ENCODE results near the gene NEURL1B.

The NEURL1B gene

DNA sequence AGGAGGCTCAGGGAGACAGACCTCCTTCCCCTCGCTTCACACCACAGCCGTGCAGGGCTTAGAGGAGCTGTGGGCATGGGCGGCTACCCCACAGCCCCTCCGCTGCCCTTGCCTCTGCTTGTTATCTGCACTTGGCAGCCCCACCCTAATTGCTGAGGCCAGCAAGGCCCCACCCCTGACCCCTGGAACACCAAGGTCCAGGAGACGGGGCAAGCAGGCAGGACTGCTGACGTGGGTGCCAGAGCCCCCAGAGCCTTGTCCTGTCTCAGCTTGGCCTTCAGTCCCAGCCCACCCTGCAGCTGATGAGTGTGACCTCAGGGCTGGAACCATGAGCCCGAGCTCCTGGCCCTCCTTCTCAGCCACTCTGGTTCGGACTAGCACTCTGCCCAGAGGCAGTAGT is 29.1 kb upstream of the NEURL1B start:
- no peak for DNase-seq

DNA sequence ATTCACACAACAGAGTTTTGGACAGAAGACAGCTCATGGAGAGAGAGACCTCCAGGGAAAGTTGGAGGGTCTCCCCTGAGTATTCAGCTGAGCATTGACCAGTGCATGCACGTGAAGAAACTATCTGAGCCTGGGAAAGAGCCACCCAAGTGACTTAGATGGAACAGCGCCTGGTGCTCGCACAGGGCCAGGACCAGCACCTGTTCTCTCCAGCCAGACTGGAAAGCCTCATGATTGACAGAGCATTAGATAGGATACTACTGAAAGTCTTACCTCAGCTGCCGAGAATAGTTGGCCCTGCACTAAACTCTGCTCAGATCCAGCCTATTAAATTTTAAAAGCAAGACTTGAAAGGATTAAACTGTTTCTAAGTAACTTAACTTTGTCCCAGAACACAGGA is 28.3 kb upstream of the NEURL1B start:
- no peak for DNase-seq

DNA sequence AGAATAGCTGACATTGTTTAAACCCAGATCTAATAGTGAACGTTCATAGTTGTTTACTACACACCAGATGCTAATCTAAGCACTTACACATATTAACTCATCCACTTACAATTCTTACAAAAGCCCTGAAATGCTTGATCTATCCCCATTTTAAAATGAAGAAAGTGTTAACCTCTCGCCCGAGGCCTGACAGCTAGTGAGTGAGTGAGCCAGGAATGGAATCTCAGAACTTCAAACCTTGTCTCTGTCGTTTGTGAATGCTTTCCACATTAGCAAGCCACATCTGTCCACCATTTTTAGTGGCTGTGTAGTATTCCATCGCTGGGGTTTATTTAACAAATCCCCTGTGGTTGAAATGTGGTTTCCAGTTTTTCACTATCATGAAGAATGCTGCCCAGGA is 24.9 kb upstream of the NEURL1B start:
- no peak for DNase-seq

DNA sequence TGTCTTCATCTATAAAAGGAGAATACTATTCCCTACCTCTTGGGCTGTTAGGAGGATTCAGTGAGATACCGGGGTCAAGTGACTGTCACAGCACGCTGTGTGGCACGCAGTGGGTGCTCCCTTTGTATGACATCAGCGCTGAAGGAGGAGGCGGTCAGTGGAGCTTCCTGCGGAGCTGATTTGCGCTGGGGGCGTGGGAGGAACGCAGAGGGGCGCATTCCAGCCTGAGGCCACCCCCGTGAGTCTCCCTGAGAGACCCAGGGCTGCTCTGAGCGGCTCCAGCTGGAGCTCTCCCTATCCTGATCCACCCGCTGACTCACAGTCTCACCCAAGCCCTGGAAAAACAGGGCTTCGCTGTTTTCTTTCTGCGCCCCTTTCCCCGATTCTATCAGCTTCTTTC is 24.3 kb upstream of the NEURL1B start:
- no peak for DNase-seq

DNA sequence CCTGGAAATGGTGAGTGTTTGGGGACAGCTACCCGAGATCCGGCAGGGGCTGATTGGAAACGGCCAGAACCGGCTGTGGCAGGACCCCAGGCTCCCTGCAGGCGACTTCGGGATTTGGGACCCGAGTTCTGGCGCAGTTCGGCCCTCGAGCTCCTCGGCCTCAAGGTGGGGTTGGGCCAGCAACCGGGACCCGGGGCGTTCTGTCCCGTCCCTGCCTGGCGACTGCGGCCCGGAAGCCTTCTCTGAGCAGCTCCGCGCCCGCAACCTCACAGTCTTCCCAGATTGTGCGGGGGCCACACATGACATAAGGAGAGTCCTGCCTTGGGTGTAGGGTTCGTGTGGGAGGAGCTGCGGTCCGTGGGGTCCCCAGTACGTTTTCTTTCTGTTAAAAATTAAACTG is 23.2 kb upstream of the NEURL1B start:
- DNase-seq = no peak

DNA sequence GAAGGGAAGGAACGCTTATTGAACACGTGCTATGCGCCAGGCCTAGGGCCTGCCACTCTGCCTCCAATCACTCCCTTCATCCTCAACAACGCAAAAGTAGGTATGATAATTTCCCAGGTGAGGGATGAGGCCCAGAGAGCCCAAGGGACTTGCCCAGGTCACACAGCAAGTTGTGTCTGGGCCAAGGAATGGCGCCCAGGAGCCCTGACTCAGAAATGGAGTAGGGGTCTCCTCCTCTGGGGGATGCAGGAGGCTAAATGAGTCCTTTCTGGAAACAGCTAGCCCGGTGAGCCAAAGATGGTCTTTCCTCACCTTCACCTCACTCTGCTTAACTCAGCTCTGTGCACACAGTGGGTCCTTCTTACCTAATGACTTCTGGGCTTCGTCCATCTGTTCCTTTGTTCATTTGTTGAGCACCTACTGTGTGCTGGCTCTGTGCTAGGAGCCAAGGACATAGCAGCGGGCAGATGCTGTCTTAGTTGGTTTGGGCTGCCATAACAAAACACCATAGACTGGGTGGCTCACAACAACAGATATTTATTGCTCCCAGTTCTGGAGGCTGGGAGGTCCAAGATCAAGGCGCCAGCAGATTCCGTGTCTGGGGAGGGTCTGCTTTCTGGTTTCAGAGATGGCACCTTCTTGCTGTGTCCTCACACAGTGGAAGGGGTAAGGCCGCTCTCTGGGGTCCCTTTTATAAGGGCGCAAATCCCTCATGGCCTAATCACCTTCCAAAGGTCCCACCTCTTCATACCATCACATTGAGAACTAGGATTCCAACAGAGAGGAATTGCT is 22.3 kb upstream of the NEURL1B start:
- DNase-seq = no peak

DNA sequence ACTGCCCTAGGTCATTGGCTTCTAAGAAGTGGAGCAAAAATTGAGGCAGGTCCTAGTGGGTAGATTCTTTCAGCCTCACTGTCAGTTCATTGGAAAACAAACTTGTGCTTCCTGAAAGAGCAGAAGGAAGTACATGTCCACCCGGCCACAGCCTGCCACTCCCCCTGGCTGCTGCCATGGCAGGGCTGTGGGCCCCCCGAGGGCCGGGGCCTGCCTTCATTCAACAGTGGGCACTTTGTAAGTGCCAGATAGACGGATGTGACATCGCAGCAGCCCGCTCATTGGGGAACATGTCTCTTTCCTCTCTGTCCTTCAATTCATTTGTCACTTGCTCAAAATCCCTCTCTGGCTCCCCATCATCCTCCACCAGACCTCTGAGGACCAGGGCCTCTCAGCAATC is 20.6 kb upstream of the NEURL1B start:
- no peak for DNase-seq

DNA sequence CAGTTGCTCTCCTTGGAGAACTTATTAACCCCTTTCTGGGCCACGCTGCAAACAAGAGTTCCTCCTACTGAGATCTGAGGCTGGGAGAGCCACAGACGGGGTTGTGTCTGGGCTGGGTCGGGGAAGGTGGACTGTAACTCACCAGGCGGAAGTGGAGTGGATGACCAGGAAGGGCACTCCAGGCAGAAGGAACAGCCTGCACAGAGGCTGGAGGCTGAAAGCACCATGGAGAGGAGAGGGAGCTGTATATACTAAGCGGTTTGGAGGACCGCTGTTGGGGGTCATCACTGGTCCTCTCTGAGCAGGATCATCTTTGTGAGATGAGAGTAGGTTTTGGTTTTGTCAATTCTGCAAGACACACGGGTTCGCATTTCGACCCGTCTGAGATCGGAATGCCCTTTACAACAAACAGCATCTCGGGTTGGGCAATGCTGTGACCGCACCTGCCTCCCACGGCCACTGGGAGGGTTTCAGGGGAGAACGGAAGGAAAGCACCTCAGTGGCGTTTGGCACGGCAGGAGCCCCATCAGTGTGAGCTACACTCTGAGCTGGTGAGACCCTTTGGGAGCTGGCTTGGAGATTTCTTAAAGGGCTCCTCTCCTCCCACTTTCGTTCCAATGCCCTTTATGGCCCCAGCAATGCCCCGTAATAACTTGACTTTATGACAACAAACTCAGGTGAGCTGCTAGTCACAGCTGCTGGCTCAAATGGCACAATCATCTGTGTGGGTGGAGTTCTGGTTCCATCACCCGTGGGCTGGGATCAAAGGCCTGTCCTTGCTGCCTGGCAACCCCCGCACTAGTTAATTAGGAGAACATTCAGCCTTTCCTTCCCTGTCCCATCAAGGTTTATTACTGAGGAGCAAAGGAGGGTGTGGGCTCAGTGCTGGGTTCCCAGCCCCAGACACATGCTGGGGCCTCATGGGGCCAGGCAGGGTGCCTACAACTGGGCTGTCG is 18.7 kb upstream of the NEURL1B start:
- no peak for DNase-seq

DNA sequence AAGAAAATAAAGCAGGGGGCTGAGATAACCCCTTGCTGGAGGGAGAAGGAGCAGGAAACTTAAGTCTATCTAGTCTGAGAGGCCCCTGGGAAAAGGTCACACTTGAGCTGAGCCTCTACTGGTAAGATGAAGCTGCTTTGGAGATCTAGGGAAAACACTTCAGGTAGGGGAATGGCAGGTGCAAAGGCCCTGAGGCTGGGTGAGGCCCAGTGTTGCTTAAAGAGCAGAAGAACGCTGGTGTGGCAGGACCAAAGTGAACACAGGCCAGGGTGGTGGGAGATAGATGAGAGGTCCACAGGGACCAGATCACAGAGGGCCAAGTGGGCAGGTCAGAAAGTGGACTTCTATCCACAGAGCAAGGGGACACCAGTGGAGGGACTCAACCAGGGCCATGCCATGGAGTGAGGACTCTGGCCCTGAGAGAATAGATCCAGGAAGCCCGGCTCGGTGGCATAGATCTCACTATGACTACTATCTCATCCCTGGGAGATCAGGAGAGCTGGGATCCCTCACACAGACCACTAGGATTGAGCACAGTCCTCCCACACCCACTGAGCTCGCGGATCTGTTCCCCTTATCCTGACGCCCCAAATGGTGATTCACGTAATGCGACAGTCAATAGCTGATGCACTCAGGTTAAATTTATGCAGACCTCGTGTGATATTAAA is 17.6 kb upstream of the NEURL1B start:
- DNase-seq = no peak

DNA sequence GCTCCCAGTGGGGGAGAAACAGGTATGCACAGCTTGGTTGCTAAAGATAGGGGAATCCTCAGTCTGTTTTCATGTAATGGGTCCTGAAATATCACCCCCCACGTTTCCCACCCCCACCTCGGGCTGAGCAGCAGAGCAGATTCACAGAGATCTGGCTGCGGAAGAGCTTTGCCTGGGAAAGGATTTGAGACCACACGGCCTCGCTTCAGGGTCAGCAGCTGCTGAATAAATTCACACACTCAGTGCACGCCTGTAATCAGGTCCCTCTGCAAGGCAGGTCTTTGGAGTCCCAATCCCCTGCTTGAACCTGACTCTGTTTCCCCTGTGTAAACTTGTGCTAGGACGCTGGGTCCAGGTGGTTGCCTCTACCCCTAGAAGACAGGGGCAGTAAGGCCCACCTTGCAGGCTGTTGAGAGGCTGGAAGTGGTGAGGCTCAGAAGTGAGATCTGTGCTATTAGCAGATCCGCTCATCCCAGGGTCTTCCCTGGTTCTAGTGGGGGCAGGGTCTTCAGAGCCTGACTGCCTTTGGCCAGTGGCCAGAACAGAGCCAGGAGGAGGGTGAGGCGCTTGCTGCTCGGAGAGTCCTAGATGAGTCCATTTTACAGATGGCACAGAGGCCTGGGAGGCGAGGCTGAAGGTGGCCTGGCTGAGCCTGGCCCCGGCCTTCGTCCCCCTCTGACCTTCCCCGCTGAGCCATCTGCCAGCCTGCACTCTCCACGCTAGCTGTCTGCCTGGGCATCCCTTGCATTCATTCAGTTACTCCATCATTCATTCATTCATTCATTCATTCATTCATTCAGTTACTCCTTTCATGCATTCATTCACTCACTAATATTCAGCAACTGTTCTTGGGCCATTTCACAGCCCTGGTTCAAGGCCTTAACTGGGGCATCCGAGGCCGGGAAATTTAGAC is 16.7 kb upstream of the NEURL1B start:
- DNase-seq = no peak

DNA sequence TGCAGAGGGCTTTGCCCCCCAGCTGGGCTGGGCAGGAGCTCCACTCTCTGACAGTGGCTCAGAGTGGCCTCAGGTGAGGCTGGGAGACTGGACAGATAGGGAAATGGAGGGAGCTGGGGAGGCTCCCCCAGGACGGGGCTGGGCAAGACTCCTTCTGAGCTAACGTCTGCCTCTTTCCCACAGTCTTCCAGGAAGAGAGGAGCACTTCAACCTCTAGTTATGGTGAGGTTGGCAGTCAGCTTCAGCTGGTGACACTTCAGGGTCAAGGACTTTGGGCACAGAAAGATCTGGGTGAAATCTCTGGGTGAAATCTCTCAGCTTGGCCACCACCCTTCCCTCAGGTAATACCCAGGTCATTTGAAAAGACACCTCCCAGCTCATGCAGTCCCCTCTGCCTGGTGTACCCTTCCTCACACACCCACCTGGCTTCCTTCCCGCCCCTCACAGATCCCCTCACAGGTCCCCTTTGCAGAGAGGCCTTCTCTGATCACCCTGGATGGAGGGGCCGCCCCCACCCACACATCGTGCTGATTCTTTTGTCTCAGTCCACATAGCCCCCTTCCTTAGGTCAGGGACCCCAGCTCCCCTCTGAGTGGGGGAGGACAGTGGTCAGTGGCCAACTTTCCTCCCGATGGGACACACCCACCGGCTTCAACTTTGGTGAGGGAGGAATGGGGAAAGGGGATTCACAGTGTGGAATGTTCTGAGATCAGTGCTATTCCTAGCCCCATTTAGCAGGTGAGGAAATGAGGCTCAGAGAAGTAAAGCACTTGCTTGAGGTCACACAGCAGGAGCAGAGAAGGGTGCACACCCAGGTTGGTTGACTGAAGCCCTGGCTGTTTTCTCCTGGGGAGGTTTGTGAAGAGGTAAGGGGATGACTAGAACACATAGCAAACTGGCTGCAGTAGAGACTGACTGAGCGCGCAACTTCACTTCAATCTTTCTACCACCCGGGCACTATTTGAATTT is 15.8 kb upstream of the NEURL1B start:
- no peak for DNase-seq

DNA sequence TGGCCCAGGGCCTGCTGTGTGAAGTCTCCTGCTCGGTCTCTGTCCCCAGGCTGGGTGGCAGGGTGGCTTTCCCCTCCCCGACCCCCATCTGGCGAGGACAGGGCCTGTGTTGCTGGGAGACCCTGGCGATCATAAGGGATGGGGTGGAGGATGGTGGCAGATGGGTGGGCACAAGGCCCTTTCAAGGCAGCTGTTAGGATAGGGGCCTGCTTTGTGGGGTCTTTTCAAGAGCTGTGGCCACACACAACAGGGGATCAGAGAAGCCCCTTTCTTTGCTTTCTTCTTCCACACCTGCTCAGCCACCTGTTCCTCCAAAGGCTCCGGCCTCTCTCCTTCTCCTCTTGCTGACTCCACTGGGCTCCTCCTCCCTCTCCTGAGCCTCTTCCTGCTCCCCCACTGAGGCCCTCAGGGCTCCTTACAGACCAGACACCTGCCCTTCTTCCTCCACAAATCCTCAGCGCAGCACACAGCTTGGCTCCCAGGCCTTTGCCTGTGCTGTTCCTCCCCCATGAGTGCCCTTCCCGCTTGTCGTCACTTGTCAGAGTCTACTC is 15.0 kb upstream of the NEURL1B start:
- DNase-seq = no peak

DNA sequence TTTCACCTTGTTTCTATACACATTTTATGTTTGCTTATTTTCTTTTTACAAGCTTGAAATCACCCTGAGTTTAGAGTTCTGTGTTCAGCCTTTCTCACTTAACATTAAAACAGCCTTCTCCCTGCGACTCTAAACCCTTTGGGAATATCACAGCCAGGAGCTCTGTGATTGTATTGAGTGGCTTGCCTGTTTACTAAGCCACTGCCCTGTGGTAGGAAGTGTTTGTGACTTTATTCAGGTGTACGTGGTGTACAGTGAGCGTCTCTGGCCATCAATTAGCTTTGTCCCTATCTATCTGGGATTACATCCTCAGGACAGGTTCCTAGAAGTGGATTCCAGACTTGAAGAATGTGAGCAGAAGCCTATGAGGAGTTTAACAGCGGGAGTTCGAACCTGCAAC is 11.0 kb upstream of the NEURL1B start:
- DNase-seq = no peak

DNA sequence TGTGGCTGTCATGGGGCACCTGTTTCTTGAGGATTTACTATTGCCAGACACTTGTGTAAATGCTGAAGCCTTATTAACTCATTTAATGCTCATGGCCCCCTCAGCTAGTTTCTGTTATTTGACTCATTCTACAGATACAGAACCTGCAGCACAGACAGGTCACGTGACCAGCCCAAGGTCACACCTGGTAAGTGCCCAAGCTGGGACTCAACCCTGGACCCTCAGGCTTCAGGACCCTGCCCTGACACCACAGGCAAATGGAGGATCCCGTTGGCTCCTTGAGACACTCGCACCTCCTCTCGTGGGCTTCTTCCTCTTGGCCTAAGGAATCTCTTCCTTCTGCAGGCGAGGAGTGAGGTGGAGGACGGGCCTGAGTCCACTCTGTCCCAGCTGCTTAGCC is 10.6 kb upstream of the NEURL1B start:
- no peak for DNase-seq

DNA sequence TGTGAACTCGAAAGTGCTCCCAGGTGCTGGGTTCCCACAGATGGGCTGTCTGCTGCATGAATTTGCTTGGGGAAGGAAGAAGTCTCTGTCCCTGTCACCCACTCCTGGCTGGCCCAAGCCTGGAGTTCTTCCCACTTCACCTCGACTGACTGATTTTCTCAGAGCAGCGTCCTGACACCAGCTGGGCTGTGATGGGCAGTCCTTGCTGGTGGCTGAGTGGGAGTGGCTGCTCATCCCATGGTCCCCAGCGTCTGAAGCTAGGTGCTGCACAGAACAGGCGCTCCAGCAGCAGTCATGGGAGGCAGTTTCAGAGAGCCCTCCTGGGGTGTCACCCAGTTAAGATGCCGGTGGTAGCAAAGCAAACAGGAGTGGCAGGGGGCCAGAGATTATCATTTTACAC is 10.1 kb upstream of the NEURL1B start:
- no peak for DNase-seq

DNA sequence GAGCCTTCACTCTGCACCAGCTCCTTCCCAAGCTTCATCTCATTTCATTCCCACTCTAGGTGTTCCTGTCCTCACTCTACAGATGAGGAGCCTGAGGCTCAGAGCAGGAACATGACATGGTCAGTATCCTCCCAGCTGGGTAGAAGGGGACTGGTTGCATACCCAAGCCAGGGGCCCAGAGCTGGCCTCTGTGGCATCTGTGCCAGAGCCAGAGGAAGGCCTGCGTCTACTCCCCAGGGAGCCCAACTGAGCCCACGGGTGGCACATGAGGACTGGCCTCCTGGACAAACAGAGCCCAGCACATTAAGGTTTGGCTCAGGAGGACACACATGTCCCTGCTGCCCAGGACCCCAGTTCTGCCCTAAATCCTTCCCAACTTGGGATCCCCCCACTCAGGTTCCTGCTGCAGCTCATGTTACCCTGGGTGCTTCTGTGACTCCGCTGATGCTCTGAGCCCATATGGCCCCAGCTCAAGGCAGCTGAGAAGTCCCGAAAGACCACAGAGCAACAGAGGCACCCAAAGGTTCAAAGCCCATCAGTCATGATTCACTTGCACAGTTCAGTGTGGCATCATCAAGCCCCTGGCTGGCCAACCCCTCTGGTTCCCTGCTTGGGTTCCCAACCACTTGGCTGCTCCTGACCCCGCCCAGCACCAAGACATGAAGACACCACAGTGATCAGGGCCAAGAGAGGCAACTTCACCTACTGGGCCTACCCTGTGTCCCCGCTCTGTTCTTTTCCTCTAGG is 8.5 kb upstream of the NEURL1B start:
- DNase-seq = no peak

DNA sequence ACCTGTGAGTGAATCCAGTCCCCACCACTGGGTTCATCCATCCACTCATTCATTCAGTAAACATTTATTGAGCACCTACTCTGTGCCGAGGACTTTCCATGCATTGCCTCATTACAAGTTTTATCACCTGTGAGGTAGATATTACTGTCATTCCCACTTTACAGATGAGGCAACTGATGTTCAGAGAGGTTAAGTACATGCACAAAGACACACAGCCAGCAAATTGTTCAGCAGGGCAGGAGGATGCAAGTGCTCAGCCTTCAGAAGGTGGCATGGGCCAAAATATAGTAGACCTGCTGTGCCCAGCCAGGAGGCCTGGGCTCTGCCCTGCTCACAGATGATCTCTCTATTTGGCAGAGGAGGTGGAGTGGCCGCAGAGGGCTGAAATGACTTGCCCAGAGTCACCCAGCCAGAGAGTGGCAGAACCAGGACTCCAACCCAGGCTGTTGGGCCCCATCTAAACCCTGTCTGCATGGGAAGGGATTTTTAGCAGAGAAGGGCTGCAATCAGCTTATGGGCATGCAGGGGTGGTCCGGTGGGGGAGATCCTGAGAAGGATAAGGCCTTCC is 7.6 kb upstream of the NEURL1B start:
- DNase-seq = no peak

DNA sequence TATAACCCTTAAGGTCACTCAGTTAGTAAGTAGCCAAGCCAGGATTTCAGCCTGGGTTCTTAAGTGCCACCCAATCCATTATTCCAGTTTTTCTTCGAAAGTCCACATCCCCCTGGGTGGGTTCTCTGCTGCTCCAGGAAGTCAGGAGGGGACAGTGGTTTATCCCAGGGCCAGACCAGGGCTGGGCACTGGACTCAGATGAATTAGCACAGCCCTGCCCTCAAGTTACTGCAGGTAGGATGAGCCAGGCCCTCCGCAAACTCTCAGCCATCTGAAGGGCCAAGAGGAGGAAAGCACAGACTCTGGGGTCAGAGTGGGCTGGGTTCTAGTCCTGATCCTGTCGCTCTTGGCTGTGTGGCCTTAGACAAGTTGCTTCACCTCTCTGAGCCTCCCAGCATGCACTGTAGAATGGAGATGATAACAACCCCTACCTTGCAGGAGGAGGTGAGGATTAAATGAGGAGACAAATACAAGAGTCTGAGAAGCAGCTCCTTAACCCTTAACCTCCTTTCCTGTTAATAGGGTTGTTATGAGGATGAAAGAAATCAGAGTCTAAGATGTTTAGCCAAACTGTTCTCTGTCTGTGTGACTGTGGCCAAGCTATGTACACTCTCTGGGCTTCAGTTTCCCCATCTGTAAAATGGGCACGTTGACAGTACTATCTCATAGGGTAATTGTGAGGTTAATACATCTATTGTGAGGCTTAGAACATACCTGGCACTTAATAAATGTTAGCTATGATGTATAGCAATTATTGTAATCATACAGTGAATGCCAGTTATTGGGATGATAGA is 6.8 kb upstream of the NEURL1B start:
- no peak for DNase-seq

DNA sequence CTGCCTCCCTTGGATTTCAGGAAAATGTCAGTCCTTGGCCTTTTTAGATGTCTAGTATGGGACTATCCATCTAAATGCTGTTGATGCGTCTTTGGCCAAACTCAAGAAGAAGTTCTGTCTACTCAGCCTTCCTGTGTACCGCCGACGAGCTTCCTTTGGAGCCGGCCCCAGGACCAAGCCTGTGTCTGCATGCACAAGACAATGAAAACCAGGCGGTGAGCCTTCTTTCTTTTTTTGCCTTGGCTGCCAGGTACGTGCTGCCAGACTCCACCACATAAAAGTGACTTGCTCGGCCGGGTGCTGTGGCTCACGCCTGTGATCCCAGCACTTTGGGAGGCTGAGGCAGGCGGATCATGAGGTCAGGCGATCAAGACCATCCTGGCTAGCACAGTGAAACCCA is 6.0 kb upstream of the NEURL1B start:
- no peak for DNase-seq

Measured in NCI-H446 (cell line).